GM18499 (cell line): ENCODE data around the gene HEPACAM2.
A peak's percentile ranks its signal among the peaks of the same experiment; 100 is the strongest.

Experiments used
- ATAC-seq: cut with Tn5 transposase; IDR thresholded peaks from one replicate; pipeline ENCODE4 v1.9.1; 2021; ENCODE audit warnings: moderate number of reproducible peaks; ENCODE audit not compliant: insufficient read depth, unreplicated experiment

The HEPACAM2 gene

GRCh38 chr7:93150200-93150835 lies 76.0 kb downstream of the HEPACAM2 start:
- ATAC-seq: no peak

GRCh38 chr7:93148727-93149126 lies 77.5 kb downstream of the HEPACAM2 start:
- no peak for ATAC-seq

- ATAC-seq: no peak
Observed at GRCh38 chr7:93148144-93148543, 78.1 kb downstream of the HEPACAM2 start, which contains the start of gene SAMD9L. TSS of gene SAMD9L (minus strand) at chr7:93148385. CDS start at chr7:93135971, 12,414 bp downstream.

- peak; percentile 73 for ATAC-seq
Observed at GRCh38 chr7:93147363-93147762, 78.9 kb downstream of the HEPACAM2 start.

GRCh38 chr7:93146472-93147141 lies 79.7 kb downstream of the HEPACAM2 start:
- ATAC-seq: no peak

- no peak for ATAC-seq
Observed at GRCh38 chr7:93146036-93146435, 80.2 kb downstream of the HEPACAM2 start.

GRCh38 chr7:93145354-93145753 lies 80.9 kb downstream of the HEPACAM2 start:
- no peak for ATAC-seq

- no peak for ATAC-seq
Observed at GRCh38 chr7:93142127-93142526, 84.1 kb downstream of the HEPACAM2 start.

GRCh38 chr7:93140582-93141191 lies 85.6 kb downstream of the HEPACAM2 start:
- ATAC-seq: no peak

GRCh38 chr7:93138576-93138975 lies 87.7 kb downstream of the HEPACAM2 start:
- no peak for ATAC-seq
